HFF-Myc (cell line): Measurements from ENCODE around the gene RCVRN.

Experiments
- DNase-seq: peaks from one replicate; pipeline ENCODE4 v3.0.0-alpha.2; 2011; ENCODE audit warnings: low read depth; ENCODE audit errors: extremely low read depth
- H3K4me3 ChIP-seq: replicated peaks from 2 replicates; pipeline ENCODE4 v1.5.1; 2011; ENCODE audit warnings: low read depth, mild to moderate bottlenecking, control low read depth, low read length
- CTCF ChIP-seq: IDR thresholded peaks from 2 replicates; pipeline ENCODE4 v1.5.1; 2012; ENCODE audit warnings: mild to moderate bottlenecking, low read depth, low read length, control low read depth; ENCODE audit errors: missing control alignments

The RCVRN gene

GRCh38 chr17:9850151-9850550 is 54.9 kb downstream of the RCVRN start:
- H3K4me3 ChIP-seq, result no peak overlapping the region

More at GRCh38 chr17:9850151-9850550, 54.9 kb downstream of the RCVRN start:
- no peak for DNase-seq
- TF ChIP-seq CTCF, result no peak
